ENCODE measurements around the gene CADPS.

CADPS gene

GRCh38 chr3:62556121-62556815, 318.9 kb downstream of the CADPS start:
- no peak for DNase-seq (ENCODE audit: low read depth)
- TF ChIP-seq, protein P1, sequence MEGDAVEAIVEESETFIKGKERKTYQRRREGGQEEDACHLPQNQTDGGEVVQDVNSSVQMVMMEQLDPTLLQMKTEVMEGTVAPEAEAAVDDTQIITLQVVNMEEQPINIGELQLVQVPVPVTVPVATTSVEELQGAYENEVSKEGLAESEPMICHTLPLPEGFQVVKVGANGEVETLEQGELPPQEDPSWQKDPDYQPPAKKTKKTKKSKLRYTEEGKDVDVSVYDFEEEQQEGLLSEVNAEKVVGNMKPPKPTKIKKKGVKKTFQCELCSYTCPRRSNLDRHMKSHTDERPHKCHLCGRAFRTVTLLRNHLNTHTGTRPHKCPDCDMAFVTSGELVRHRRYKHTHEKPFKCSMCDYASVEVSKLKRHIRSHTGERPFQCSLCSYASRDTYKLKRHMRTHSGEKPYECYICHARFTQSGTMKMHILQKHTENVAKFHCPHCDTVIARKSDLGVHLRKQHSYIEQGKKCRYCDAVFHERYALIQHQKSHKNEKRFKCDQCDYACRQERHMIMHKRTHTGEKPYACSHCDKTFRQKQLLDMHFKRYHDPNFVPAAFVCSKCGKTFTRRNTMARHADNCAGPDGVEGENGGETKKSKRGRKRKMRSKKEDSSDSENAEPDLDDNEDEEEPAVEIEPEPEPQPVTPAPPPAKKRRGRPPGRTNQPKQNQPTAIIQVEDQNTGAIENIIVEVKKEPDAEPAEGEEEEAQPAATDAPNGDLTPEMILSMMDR (IDR thresholded peaks at IDR 0.05; ENCODE audit: low read depth, low read length, missing control alignments), result no peak
- H3K4me3 ChIP-seq (ENCODE audit: low read depth, low read length), result no peak overlapping the region

DNA sequence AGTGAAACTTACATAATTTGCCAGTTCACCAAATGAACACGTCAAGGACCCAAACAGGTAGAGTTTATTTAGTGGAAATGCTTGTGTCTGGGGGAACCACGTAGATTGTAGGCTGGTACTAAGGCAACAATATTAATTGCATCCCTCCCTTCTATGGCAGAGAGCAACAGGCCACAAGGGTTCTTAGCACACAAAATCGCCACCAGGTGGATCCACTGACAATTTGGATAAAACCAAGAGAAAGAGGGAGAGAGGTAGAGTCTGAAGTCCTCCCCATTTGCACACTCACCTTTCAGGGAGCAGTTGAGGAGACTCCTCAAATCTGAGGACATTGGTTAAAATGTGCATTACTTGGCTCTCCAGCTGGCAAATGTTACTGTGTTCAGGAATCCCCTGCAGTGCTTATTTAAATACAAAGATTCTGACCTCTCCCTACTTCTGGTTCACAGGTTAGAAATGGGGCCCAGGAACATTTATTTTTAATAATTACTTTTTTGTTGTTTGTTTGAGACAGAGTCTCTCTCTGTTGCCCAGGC, 320.9 kb downstream of the CADPS start:
- TF ChIP-seq, protein P1 (IDR thresholded peaks at IDR 0.05; ENCODE audit: low read depth, low read length, missing control alignments), result peak; percentile 17
- DNase-seq (ENCODE audit: low read depth), result no peak
- no peak overlapping the region for H3K4me3 ChIP-seq (ENCODE audit: low read depth, low read length)

- DNase-seq (ENCODE audit: low read depth), result no peak
- TF ChIP-seq, protein P1 (IDR thresholded peaks at IDR 0.05; ENCODE audit: low read depth, low read length, missing control alignments), result no peak
- no peak overlapping the region for H3K4me3 ChIP-seq (ENCODE audit: low read depth, low read length)
Observed at GRCh38 chr3:62553811-62554210, 321.4 kb downstream of the CADPS start.

- no peak for DNase-seq (ENCODE audit: low read depth)
- TF ChIP-seq, protein P1 (IDR thresholded peaks at IDR 0.05; ENCODE audit: low read depth, low read length, missing control alignments), result no peak
- no peak overlapping the region for H3K4me3 ChIP-seq (ENCODE audit: low read depth, low read length)
Observed at GRCh38 chr3:62551556-62551955, 323.7 kb downstream of the CADPS start.

DNA sequence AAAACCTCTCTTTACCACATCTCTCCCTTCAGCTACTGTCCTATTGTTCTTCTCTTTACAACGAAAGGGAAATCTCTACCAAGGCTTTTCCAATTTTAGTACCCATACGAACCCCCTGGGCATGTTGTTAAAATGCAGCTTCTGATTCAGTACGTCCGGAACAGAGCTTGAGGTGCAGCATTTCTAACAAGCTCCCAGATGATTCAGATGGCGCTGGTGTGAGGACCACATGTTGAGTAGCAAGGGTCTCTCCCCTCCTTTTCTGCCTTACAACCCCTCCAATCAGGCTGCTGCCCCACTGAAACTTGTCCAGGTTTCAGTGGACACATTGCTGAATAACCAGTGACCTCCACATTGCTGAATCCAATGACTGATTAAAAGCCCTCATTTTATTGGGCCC, 324.8 kb downstream of the CADPS start:
- no peak for DNase-seq (ENCODE audit: low read depth)
- TF ChIP-seq, protein P1 (IDR thresholded peaks at IDR 0.05; ENCODE audit: low read depth, low read length, missing control alignments), result no peak
- no peak overlapping the region for H3K4me3 ChIP-seq (ENCODE audit: low read depth, low read length)

- H3K4me3 ChIP-seq (ENCODE audit: low read depth, low read length), result no peak overlapping the region
- TF ChIP-seq, protein P1 (IDR thresholded peaks at IDR 0.05; ENCODE audit: low read depth, low read length, missing control alignments), result no peak
Observed at GRCh38 chr3:62548528-62549205, 326.5 kb downstream of the CADPS start.

More at GRCh38 chr3:62548528-62549205, 326.5 kb downstream of the CADPS start:
- no peak for DNase-seq (ENCODE audit: low read depth)

All from GM12864 (cell line).